NCI-H187 (cell line): ENCODE results near the gene SGPL1.
"Not testable (repeated sequence)": the region's sequence is repeated elsewhere in the genome, so short reads cannot be mapped to it uniquely, and the experiment has no call there.

Source experiments
- DNase-seq, 2 experiments: peaks; one replicate each; lab custom pipeline; 2025; lab: John Stamatoyannopoulos, UW

Gene SGPL1, protein sequence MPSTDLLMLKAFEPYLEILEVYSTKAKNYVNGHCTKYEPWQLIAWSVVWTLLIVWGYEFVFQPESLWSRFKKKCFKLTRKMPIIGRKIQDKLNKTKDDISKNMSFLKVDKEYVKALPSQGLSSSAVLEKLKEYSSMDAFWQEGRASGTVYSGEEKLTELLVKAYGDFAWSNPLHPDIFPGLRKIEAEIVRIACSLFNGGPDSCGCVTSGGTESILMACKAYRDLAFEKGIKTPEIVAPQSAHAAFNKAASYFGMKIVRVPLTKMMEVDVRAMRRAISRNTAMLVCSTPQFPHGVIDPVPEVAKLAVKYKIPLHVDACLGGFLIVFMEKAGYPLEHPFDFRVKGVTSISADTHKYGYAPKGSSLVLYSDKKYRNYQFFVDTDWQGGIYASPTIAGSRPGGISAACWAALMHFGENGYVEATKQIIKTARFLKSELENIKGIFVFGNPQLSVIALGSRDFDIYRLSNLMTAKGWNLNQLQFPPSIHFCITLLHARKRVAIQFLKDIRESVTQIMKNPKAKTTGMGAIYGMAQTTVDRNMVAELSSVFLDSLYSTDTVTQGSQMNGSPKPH

GRCh38 chr10:70815504-70816219, at the start of gene SGPL1:
SGPL1 (plus strand) TSS chr10:70815948; CDS start chr10:70816854, 906 bp downstream.
- DNase-seq = peak; percentile 17 to 25

- DNase-seq = not testable (repeated sequence)
These were observed 47.6 kb upstream of the SGPL1 start for GRCh38 chr10:70768026-70768685.

- DNase-seq = no peak
These were observed 46.6 kb upstream of the SGPL1 start for GRCh38 chr10:70769121-70769520.

DNA sequence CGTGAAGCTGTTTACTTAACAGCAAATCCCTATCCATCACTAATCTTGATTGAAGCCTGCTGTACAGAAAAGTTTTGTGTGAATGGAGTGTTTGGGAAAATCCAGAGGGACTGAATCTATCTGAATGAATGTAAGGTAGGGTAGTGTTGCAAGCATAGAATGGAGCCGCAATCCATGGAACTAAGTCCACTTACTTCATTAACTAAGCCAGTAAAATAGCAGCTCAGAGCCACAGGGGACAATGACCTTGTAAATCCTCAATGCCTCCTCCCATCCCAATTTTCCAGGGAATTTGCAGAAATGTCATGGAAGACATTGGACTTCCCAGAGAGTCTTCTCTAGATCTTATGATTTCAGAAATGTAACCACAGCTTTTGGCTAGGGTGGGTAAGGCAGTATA, 45.7 kb upstream of the SGPL1 start:
- DNase-seq = no peak

DNA sequence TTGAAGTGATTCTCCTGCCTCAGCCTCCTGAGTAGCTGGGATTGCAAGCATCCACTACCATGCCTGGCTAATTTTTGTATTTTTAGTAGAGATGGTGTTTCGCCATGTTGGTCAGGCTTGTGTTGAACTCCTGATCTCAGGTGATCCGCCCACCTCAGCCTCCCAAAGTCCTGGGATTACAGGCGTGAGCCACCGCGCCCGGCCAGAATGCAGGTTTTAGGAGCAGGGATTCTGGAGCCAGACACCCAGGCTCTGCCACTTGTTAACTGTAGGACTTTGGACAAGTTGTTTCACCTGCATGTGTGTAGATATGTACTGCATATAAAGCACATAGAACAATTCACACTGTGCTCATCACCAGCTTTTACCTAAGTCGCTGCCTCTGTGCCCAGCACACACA, 45.2 kb upstream of the SGPL1 start:
- not testable (repeated sequence) for DNase-seq

GRCh38 chr10:70771311-70772194, 44.2 kb upstream of the SGPL1 start:
- no peak for DNase-seq

GRCh38 chr10:70772627-70773026, 43.1 kb upstream of the SGPL1 start:
- no peak for DNase-seq

DNA sequence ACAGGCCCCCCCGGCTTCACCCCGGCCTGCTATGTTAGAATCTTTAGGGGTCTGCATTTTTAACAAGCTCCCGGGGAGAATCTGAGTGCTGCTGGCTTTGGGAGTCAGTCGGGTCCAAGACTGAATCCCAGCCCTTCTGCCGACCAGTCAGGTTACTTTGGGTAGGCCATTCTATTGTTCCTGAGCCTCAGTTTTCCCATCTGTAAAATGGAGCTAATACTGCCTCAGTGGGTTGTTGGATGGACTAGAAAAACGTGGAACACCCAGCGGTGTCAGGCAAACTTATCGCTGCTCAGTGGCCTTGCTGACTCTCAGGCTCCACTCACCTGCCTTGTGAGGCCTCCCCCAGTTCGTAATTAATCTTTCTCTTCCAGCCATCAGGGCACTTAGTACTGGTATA, 42.3 kb upstream of the SGPL1 start:
- no peak for DNase-seq

- DNase-seq = no peak
These were observed 41.6 kb upstream of the SGPL1 start for GRCh38 chr10:70773965-70774809.

- no peak for DNase-seq
These were observed 40.7 kb upstream of the SGPL1 start for GRCh38 chr10:70774810-70775678.

DNA sequence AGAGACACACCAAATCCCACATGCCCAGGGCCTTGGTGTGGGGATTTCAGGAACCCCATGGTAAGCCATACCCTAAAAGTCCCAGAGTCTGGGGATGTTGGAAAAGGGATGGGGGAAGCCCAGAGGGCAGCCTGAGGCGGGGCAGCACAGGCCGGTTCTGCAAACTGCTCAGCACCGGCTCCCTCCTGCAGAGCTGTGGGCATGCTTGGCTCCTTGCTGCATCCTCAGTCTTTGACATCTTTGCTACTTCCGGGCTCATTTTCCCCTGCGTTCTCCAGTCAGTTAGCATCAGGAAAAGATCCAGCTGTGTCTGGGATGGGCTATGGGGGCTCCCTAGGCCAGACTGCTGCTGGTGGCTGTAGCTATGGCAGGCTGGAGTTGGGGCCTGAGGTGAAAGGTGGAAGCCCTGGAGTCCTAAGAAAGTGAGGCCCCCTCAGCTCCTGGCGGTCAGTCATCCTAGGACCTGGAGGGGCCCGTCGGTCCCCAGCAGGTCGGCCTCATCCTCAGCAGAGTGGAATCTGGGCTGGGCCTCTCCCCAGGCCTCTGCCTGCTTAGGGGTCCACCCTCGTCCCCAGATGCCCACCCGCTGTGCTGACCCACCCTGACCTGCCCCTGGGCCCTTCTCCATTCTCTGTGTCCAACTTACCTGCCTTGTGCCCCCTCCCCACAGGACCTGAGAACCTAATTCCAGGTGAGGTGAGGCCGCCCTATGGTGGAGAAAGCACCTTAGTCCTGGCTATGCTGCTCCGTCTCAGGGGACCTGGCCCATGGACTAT, 39.9 kb upstream of the SGPL1 start:
- DNase-seq = no peak

- no peak for DNase-seq
These were observed 39.2 kb upstream of the SGPL1 start for GRCh38 chr10:70776455-70777005.

- DNase-seq = no peak
These were observed 38.5 kb upstream of the SGPL1 start for GRCh38 chr10:70777063-70777875.

DNA sequence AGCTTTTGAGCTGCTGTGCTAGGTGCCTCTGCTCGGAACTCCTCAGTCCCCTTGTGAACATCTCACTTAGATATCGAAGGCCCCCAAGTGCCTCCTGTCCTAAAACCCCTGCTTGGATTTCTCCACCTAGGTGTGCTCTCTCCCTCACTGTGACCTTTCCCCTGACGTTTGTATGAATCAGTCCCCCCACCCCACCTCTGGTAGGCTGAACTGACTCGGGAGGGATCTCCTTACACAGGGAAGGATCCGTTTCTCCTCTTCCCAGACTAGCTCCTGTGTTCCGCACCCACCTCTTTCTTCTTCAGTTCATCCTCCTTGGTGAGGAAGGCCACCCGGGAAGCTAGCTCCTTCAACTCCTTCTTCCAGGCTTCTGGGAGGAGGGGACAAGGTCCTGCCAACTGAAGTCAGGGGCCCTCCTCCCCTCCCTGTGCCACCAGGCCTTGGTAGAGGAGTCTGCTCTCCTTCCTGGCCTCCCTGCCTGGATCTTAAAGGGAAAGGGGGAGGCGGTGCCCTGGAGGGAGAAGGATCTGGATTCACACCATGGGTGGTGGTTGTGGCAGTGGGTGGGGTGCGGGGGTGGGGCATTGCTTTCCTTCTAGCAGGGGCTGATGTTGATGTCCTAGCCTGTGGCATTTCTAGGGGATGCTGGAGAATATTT, 37.4 kb upstream of the SGPL1 start:
- DNase-seq = no peak

GRCh38 chr10:70779088-70779487, 36.7 kb upstream of the SGPL1 start:
- no peak for DNase-seq

DNA sequence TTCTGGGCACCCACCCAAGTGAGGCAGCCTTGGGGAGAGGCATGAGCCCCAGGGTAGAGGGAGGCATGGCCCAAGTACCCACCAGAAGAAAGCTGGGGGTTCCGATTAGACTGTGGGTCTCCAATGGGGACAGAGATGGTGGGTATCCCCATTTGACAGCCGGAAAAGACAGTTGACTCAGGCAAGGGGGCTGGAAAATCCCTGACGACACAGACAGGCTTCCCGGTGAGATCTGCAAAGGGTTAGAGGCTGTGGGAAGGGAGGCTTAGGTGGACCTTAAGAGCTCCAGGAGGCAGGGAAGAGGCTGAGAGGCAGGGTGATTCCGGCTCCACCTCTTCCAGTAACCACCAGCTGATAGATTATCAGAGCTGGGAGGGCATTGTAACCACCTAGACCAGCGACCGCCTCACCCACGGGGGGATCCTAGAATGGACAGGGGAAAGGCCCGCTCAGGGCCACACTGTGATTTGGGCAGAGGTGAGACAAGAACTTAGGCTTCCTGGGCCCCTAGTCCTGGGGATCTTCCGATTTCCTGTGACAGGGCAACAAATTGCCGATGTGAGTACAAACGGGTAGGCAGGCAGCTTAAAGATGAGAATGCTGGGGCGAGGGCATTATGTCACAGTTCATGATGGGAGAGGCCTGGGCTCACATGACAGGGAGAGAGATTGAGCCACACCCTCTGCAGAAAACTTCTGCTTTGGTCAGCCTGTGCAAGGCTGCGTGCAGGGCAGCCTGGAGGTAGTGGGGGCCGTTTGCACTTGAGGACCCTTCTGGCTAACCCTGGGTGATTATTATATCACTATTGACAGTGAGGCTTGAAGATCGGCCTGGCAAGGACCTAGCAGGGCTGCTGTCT, 36.0 kb upstream of the SGPL1 start:
- no peak for DNase-seq
